BLaER1 (cell line): ENCODE measurements around the gene S1PR3.

Source experiments
- H3K27ac ChIP-seq: shearing (Covaris generic); formaldehyde crosslinking; 2 replicates; pipeline ENCODE4 v1.8.1; 2022
- H3K27me3 ChIP-seq: shearing (Covaris generic); formaldehyde crosslinking; 2 replicates; pipeline ENCODE4 v1.8.1; 2022
- H3K36me3 ChIP-seq: shearing (Covaris generic); formaldehyde crosslinking; 2 replicates; pipeline ENCODE4 v1.8.1; 2022
- H3K4me1 ChIP-seq: shearing (Covaris generic); formaldehyde crosslinking; 2 replicates; pipeline ENCODE4 v1.8.1; 2022
- H3K4me2 ChIP-seq: shearing (Covaris generic); formaldehyde crosslinking; 2 replicates; pipeline ENCODE4 v1.8.1; 2022
- H3K4me3 ChIP-seq: shearing (Covaris generic); formaldehyde crosslinking; 2 replicates; pipeline ENCODE4 v1.8.1; 2022
- H3K9ac ChIP-seq: shearing (Covaris generic); formaldehyde crosslinking; 2 replicates; pipeline ENCODE4 v1.8.1; 2022
- H3K9me3 ChIP-seq: shearing (Covaris generic); formaldehyde crosslinking; 2 replicates; pipeline ENCODE4 v1.8.1; 2022
- H4K20me1 ChIP-seq: shearing (Covaris generic); formaldehyde crosslinking; 2 replicates; pipeline ENCODE4 v1.8.1; 2022
- Cebpa-rat ChIP-seq: shearing (Covaris generic); IDR thresholded peaks from 2 replicates; pipeline ENCODE4 v1.8.1; 2022

The S1PR3 gene

DNA sequence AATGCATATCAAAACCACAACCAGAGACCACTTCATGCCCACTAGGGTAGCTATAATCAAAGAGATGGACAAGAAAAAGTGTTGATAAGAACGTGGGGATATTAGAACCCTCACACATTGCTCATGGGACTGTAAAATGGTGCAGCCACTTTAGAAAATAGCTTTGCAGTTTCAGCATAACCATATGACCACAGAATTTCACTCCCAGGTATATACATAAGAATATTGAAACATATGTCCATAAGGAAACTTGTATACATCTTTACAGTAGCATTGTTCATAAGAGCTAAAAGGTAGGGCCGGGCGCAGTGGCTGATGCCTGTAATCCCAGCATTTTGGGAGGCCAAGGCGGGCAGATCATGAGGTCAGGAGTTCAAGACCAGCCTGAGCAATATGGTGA lies 56.4 kb downstream of the S1PR3 start:
- TF ChIP-seq Cebpa-rat = no peak
- H4K20me1 ChIP-seq = no peaks in the 10 kb centered on the region
- H3K4me2 ChIP-seq = no peak overlapping the region
- no peaks in the 10 kb centered on the region for H3K4me1 ChIP-seq
- H3K9ac ChIP-seq = no peak overlapping the region
- no peaks in the 10 kb centered on the region for H3K9me3 ChIP-seq
- no peak overlapping the region for H3K27ac ChIP-seq
- H3K27me3 ChIP-seq = no peaks in the 10 kb centered on the region
- no peaks in the 10 kb centered on the region for H3K36me3 ChIP-seq
- H3K4me3 ChIP-seq = no peak overlapping the region

DNA sequence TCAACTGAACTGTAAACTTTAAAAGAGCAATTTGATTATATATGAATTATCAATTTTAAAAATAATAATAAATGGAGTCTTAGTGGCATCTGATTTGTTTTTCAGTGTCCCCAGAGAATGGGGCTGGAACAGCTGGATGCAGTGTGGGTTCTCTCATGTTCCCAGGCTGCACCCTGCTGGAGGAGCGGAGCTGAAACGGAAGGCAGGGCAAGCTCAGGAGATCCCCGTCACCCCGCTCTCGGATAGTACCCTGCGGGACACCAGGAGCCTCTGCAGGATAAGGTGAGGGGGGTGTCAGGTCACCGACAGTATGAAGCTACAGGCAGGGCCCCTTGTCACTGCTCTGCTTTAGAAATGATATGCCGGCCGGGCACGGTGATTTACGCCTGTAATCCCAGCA lies 57.3 kb downstream of the S1PR3 start:
- no peaks in the 10 kb centered on the region for H3K36me3 ChIP-seq
- no peak overlapping the region for H3K9ac ChIP-seq
- no peaks in the 10 kb centered on the region for H3K4me1 ChIP-seq
- no peaks in the 10 kb centered on the region for H3K9me3 ChIP-seq
- H4K20me1 ChIP-seq = no peaks in the 10 kb centered on the region
- no peak overlapping the region for H3K27ac ChIP-seq
- no peak for TF ChIP-seq Cebpa-rat
- no peak overlapping the region for H3K4me2 ChIP-seq
- no peak overlapping the region for H3K4me3 ChIP-seq
- no peaks in the 10 kb centered on the region for H3K27me3 ChIP-seq

DNA sequence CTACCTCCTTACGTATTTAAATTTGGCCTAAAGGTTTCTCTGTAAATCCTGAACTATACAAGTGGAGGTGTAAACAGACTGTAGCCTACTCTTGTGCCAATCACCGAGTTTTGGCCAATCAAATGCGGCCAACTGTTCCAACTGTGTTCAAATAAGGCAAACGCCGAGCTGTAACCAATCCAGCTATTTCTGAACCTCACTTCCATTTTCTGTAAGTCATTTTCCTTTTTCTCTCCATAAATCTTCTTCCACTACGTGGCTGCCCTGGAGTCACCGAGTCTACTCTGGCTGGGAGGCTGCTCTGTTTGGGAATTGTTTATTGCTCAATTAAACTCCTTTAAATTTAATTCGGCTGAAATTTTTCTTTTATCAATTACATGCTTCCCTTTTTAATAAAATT lies 58.4 kb downstream of the S1PR3 start:
- Histone ChIP-seq H3K4me1 (no peaks in the 10 kb centered on the region), H3K9ac (no peak overlapping the region), H3K4me2 (no peak overlapping the region), H3K36me3 (no peaks in the 10 kb centered on the region), H4K20me1 (no peaks in the 10 kb centered on the region), H3K4me3 (no peak overlapping the region), H3K27ac (no peak overlapping the region), H3K27me3 (no peaks in the 10 kb centered on the region), H3K9me3 (no peaks in the 10 kb centered on the region)
- no peak for TF ChIP-seq Cebpa-rat

DNA sequence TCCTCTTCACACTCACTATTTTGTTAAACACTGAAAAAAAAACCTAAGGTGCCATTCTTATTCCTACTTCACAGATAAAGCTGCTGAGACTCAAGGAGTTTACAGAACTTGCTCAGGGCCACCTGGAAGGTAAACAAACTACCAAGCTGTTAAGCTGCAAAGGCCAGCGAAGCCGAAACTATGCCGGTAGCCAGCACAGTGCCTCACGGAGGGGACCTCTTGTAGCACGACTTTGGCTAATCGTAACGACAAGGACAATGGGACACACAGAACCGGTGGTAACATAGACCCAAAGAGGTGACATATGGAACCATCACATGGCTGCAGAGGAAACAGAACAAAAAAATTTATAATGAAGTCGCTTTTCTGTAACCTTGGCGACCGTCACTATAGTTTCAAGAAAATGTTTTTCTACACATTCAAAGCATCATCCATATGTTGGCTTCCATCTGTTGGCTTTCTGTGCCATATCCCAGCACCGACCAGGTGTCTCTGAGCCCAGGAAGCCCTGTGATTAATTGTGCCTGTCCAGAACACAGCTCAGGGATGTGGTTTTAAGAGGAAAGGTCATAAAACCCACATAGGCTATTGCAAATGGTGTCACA lies 60.3 kb downstream of the S1PR3 start:
- Histone ChIP-seq H3K9me3 (no peaks in the 10 kb centered on the region), H3K4me3 (no peak overlapping the region), H3K4me2 (no peak overlapping the region), H3K27ac (no peak overlapping the region), H3K36me3 (no peaks in the 10 kb centered on the region), H4K20me1 (no peaks in the 10 kb centered on the region), H3K9ac (no peak overlapping the region), H3K4me1 (no peaks in the 10 kb centered on the region), H3K27me3 (no peaks in the 10 kb centered on the region)
- TF ChIP-seq Cebpa-rat = no peak

DNA sequence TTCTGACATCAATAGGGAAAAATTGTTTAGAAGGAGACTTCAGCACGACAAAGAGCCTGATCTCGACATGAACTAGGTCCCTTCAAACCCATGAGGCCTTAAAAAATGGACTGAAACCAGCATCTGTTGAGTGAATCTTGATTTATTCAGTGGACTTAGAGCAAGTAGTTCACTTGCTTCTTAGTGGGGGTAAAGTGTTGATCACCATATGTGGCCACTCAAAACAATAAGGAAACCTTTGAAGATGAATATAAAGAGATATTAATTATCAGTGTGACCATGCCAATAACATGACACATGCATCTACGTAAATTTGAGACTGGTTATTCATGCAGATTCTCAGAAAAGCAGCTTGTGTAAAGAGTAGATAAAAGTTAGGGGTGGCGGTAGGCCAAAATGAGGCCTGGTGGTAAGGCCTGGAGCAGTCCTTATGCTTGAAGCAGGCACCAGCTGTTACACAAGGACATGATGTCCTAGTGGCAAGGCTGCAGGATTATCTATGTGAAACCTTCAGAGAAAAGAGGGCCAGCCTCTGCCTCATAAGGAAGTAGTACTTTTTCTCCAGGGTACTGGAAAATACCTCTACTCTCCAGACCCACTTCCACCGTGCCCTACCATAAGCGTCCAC lies 61.3 kb downstream of the S1PR3 start:
- no peak overlapping the region for H3K4me3 ChIP-seq
- no peak overlapping the region for H3K4me2 ChIP-seq
- no peak overlapping the region for H3K27ac ChIP-seq
- no peaks in the 10 kb centered on the region for H3K36me3 ChIP-seq
- no peaks in the 10 kb centered on the region for H3K4me1 ChIP-seq
- no peaks in the 10 kb centered on the region for H3K27me3 ChIP-seq
- no peaks in the 10 kb centered on the region for H3K9me3 ChIP-seq
- H4K20me1 ChIP-seq = no peaks in the 10 kb centered on the region
- H3K9ac ChIP-seq = no peak overlapping the region
- no peak for TF ChIP-seq Cebpa-rat

DNA sequence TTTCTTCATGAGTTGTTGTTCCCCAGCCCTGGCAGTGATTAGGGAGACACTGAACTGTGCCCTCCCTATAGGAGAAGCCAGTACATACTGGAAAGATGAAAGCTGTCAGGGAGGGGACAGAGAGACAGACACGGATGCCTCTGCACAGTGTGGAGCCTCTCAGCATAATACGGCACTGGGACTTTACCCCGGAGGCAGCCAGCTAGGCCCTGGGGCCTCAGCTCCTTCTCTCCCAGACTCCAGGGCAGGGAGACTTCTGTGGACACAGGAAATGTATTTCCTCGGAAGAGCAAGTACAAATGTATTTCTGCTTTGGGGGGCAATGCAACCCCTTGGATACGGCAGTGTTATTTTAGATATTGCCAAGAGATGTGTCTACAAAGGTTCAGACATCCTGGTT lies 62.0 kb downstream of the S1PR3 start:
- no peak overlapping the region for H3K4me3 ChIP-seq
- H3K9me3 ChIP-seq = no peaks in the 10 kb centered on the region
- H3K4me1 ChIP-seq = no peaks in the 10 kb centered on the region
- no peak overlapping the region for H3K27ac ChIP-seq
- no peak overlapping the region for H3K4me2 ChIP-seq
- TF ChIP-seq Cebpa-rat = no peak
- no peaks in the 10 kb centered on the region for H3K27me3 ChIP-seq
- H3K9ac ChIP-seq = no peak overlapping the region
- H3K36me3 ChIP-seq = no peaks in the 10 kb centered on the region
- H4K20me1 ChIP-seq = no peaks in the 10 kb centered on the region
